T-helper 17 cell (primary cell): ENCODE results near the gene CCL15. TPM values are rescaled to one million over a fixed set of nuclear protein-coding genes. Genes with fewer than 3 reads are reported as not detected.

Experiments used
- ATAC-seq: fragments of 150-1000 bp; cut with Tn5 transposase; 2 replicates; pipeline ENCODE4 v1.10.0; 2021; ENCODE audit warnings: mild to moderate bottlenecking, moderate library complexity
- DNase-seq, 3 donors: peaks; one replicate each; pipeline versions ENCODE4 v3.0.0 to v3.0.0-alpha.2; 2020 to 2021
- H3K9me3 ChIP-seq: one replicate; pipeline ENCODE4 v1.7.0; 2013; ENCODE audit warnings: low read length, mild to moderate bottlenecking; ENCODE audit not compliant: control insufficient read depth, poor library complexity, severe bottlenecking
- H3K27ac Mint-ChIP-seq: one replicate; pipeline ENCODE4 v1.8.0; 2022; ENCODE audit warnings: mild to moderate bottlenecking, moderate library complexity, mixed read lengths
- H3K27me3 Mint-ChIP-seq: one replicate; pipeline ENCODE4 v1.8.0; 2022; ENCODE audit warnings: mixed read lengths
- H3K36me3 Mint-ChIP-seq: one replicate; pipeline ENCODE4 v1.8.0; 2022; ENCODE audit warnings: low read depth, mixed read lengths
- H3K4me1 Mint-ChIP-seq: one replicate; pipeline ENCODE4 v1.8.0; 2022; ENCODE audit warnings: mild to moderate bottlenecking, mixed read lengths
- H3K4me3 Mint-ChIP-seq: one replicate; pipeline ENCODE4 v1.8.0; 2022; ENCODE audit warnings: mild to moderate bottlenecking, moderate library complexity, mixed read lengths
- total RNA-seq, 4 donors: library from RNA in 2 of 4; stranded (reverse) in 2 of 4; gene quantifications; one replicate each; pipeline ENCODE4 v1.2.3 and lab custom pipeline; 2022 to 2026

The CCL15 gene
- total RNA-seq, 2 donors from 2014 or later = not detected

DNA sequence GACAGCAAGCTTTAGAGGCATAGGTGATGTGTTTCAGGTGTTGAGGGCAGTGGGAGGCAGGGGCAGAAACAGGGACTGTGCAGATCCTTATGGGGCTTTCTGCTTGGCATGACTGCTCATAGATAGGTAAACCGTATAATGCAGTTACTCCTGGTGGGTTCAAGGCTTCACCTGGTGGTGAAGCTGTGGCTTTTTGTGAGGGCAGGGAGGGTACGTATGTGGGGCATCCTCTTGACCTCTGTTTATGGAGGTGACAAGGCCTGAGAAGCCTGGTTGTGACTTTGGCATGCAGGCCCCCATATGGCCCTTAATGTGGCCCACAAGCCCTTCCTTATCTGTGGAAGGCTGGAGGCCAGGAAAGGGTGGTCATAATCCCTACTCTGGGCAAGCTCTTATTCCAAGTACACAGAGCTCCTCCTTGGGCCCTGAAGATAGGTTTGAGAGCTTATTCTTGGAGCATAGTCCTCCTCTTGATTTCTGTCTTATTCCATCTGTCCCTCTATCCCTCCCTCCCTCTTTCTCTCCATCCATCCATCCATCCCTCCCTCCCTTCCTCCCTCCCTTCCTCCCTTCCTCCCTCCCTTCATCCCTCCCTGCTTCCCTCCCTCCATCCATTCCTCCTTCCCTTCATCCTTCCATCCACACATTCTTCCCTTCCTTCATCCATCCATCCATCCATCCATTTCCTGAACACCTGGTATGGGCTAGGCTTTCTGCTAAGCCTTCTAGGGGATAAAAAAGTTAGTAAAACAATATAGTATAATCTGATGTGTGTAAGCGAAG, 18.8 kb downstream of the CCL15 start:
- Mint-ChIP-seq H3K4me3 (no peak overlapping the region), H3K27ac (no peak overlapping the region), H3K27me3 (peaks cover 45% of the 10 kb centered on the region), H3K36me3 (peaks cover 4% of the 10 kb centered on the region), H3K4me1 (peaks cover 3% of the 10 kb centered on the region)
- ATAC-seq (no peak), DNase-seq (no peak)
- no peaks in the 10 kb centered on the region for H3K9me3 ChIP-seq

GRCh38 chr17:35981908-35982330, 19.4 kb downstream of the CCL15 start:
- Mint-ChIP-seq H3K27ac (no peak overlapping the region), H3K27me3 (peaks cover 50% of the 10 kb centered on the region), H3K4me3 (no peak overlapping the region), H3K36me3 (peaks cover 4% of the 10 kb centered on the region), H3K4me1 (peaks cover 3% of the 10 kb centered on the region)
- H3K9me3 ChIP-seq = no peaks in the 10 kb centered on the region
- DNase-seq (no peak), ATAC-seq (no peak)

GRCh38 chr17:35981246-35981645, 20.1 kb downstream of the CCL15 start, which contains the start of gene CCL16:
TSS of gene CCL16 (minus strand) at chr17:35981497. CDS start at chr17:35981420, 77 bp downstream.
- peaks cover 56% of the 10 kb centered on the region for H3K27me3 Mint-ChIP-seq

GRCh38 chr17:35978346-35978745, 23.0 kb downstream of the CCL15 start:
- H3K9me3 ChIP-seq = no peaks in the 10 kb centered on the region
- H3K27ac Mint-ChIP-seq = no peak overlapping the region
- no peak overlapping the region for H3K4me3 Mint-ChIP-seq
- H3K36me3 Mint-ChIP-seq = peaks cover 4% of the 10 kb centered on the region
- ATAC-seq = no peak
- no peak for DNase-seq
- H3K4me1 Mint-ChIP-seq = peaks cover 5% of the 10 kb centered on the region
- peaks cover 40% of the 10 kb centered on the region for H3K27me3 Mint-ChIP-seq

More at GRCh38 chr17:35981246-35981645, 20.1 kb downstream of the CCL15 start, which contains the start of gene CCL16:
- peaks cover 4% of the 10 kb centered on the region for H3K36me3 Mint-ChIP-seq
- ATAC-seq (no peak), DNase-seq (no peak)
- peaks cover 5% of the 10 kb centered on the region for H3K4me1 Mint-ChIP-seq
- H3K4me3 Mint-ChIP-seq = no peak within 1 kb of the TSS
- H3K9me3 ChIP-seq = no peaks in the 10 kb centered on the region
- H3K27ac Mint-ChIP-seq = no peak within 1 kb of the TSS

DNA sequence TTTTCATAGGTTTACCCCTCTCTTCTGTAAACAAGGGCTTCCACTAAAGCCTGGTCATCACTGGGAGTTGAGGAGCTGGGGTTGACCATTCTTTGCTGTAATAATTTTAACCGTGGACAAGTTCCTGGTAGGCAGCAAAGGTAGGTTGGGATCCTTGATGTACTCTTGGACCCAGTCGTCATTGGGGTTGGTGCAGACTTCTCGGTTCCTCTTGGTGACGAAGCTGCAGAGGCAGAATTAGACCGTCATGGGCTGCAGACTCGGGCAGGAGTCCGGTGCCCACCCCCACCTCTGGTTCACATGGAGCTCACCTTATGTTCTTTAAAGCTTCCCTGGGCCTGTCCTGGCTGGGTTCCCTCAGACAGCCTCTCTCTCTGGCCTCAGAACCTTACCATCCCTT, 23.8 kb downstream of the CCL15 start:
- Mint-ChIP-seq H3K4me3 (no peak overlapping the region), H3K36me3 (peaks cover 4% of the 10 kb centered on the region)
- ATAC-seq = no peak

GRCh38 chr17:35973333-35974260, 27.8 kb downstream of the CCL15 start:
- Mint-ChIP-seq H3K27ac (no peak overlapping the region), H3K4me3 (no peak overlapping the region), H3K36me3 (peaks cover 2% of the 10 kb centered on the region), H3K27me3 (peaks cover 24% of the 10 kb centered on the region), H3K4me1 (peaks cover 6% of the 10 kb centered on the region)
- no peaks in the 10 kb centered on the region for H3K9me3 ChIP-seq
- no peak for ATAC-seq
- DNase-seq = no peak

More for the DNA sequence above, 23.8 kb downstream of the CCL15 start:
- H3K9me3 ChIP-seq = no peaks in the 10 kb centered on the region
- Mint-ChIP-seq H3K27ac (no peak overlapping the region), H3K4me1 (peaks cover 5% of the 10 kb centered on the region), H3K27me3 (peaks cover 40% of the 10 kb centered on the region)
- no peak for DNase-seq

GRCh38 chr17:35972945-35973332, 28.4 kb downstream of the CCL15 start:
- DNase-seq (no peak), ATAC-seq (no peak)
- Mint-ChIP-seq H3K4me1 (peaks cover 6% of the 10 kb centered on the region), H3K27me3 (peaks cover 18% of the 10 kb centered on the region), H3K4me3 (no peak overlapping the region), H3K27ac (no peak overlapping the region), H3K36me3 (no peaks in the 10 kb centered on the region)
- no peaks in the 10 kb centered on the region for H3K9me3 ChIP-seq

GRCh38 chr17:35972535-35972934, 28.8 kb downstream of the CCL15 start:
- Mint-ChIP-seq H3K27ac (no peak overlapping the region), H3K36me3 (no peaks in the 10 kb centered on the region), H3K4me1 (peaks cover 6% of the 10 kb centered on the region), H3K27me3 (peaks cover 14% of the 10 kb centered on the region), H3K4me3 (no peak overlapping the region)
- DNase-seq (no peak), ATAC-seq (no peak)
- H3K9me3 ChIP-seq = no peaks in the 10 kb centered on the region

DNA sequence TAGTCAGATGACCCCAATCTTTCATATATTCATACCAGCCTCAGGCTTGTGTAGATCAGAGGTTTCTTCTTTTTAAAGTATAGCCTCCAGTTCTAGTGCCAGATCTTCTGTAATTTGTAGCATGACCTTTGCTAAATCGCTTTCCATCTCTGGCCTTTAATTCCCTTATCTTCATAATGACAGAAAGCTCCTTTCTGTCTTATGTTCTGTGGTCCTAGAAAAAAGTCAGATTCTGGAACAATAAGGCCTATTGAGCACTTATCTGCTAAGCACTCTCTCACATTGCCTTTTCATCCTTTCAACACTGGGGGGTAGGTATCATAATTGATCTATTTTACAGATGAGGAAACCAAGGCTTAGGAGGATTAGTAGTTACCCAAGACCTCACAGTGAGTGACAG, 29.3 kb downstream of the CCL15 start:
- H3K36me3 Mint-ChIP-seq = no peaks in the 10 kb centered on the region

DNA sequence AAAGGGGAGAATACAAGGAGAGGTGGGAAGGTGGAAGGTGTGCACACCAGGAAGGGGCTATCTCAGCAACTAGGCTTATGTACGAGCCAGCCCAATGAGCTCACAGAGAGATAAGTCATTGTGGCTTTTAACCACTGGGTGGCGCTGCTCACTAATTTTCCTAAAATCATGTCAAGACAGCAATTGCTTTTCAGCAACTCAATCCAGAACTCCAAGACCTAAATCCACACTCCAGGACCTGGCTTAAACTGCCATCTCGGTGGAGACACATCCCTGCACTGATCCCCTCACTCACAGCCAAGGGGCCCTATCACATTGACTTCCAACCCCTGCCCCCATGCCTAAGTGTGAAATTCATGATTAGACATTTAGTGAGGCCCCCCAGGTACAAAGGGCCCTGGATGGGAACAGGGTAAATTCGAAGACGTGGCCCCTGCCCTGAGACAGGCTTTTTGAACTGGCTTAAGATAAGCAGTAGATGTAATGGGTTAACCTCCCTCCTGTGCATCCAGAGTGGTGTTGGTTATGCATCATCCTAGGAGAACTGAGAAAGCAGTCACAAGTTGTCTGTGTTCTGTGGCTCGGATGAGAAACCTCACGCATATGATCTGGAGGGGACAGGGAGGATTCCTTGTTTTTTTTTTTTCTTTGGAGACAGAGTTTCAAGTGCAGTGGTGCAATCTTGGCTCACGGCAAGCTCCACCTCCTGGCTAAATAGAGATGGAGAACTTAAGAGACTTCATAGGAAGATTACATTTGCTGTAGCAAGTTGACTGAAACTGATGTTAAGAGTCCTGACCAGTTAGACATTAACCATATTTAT, 31.6 kb downstream of the CCL15 start:
- Mint-ChIP-seq H3K4me3 (no peak overlapping the region), H3K27ac (no peak overlapping the region), H3K36me3 (no peaks in the 10 kb centered on the region), H3K4me1 (peaks cover 4% of the 10 kb centered on the region), H3K27me3 (peaks cover 5% of the 10 kb centered on the region)
- peak; percentile 48 for ATAC-seq
- H3K9me3 ChIP-seq = no peaks in the 10 kb centered on the region
- DNase-seq = peak; percentile 19 to 54 (median 24)

More for the DNA sequence above, 29.3 kb downstream of the CCL15 start:
- DNase-seq (no peak), ATAC-seq (no peak)
- Mint-ChIP-seq H3K4me1 (peaks cover 6% of the 10 kb centered on the region), H3K4me3 (no peak overlapping the region), H3K27me3 (peaks cover 11% of the 10 kb centered on the region), H3K27ac (no peak overlapping the region)
- H3K9me3 ChIP-seq = no peaks in the 10 kb centered on the region

DNA sequence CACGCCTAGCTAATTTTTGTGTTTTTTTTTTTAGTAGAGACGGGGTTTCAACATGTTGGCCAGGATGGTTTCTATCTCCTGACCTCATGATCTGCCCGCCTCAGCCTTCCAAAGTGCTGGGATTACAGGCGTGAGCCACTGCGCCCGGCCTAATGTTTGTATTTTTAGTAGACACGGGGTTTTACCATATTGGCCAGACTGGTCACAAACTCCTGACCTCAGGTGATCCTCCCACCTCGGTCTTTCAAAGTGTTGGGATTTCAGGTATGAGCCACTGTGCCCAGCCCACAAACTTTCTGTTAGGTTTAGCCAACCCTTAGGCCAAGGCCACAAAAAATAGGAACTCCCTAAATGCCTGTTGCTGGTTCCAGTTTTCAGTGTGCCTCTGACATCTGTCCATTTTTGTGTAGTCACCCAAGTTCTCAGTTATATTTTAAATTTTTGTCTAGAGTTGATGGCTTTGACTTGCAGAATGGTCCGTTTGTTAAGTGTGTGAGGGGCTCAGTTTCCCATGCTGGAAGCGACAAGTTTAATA, 32.8 kb downstream of the CCL15 start:
- DNase-seq (no peak), ATAC-seq (no peak)
- Mint-ChIP-seq H3K27ac (no peak overlapping the region), H3K4me1 (peaks cover 4% of the 10 kb centered on the region), H3K27me3 (peaks cover 8% of the 10 kb centered on the region), H3K4me3 (no peak overlapping the region), H3K36me3 (no peaks in the 10 kb centered on the region)
- no peaks in the 10 kb centered on the region for H3K9me3 ChIP-seq

GRCh38 chr17:35965272-35965671, 36.1 kb downstream of the CCL15 start:
- no peaks in the 10 kb centered on the region for H3K9me3 ChIP-seq
- peaks cover 29% of the 10 kb centered on the region for H3K27me3 Mint-ChIP-seq
- DNase-seq (no peak), ATAC-seq (no peak)
- no peak overlapping the region for H3K4me3 Mint-ChIP-seq
- no peaks in the 10 kb centered on the region for H3K36me3 Mint-ChIP-seq
- H3K4me1 Mint-ChIP-seq = peaks cover 4% of the 10 kb centered on the region
- H3K27ac Mint-ChIP-seq = no peak overlapping the region
